Naive thymus-derived CD4-positive, alpha-beta T cell (primary cell): ENCODE measurements around the gene EBLN2. TPM values are rescaled to one million over a fixed set of nuclear protein-coding genes. Genes with fewer than 3 reads are reported as not detected.
A peak's percentile ranks its signal among the peaks of the same experiment; 100 is the strongest.
"Not testable (repeated sequence)": the region's sequence is repeated elsewhere in the genome, so short reads cannot be mapped to it uniquely, and the experiment has no call there.

ENCODE experiments used
- ATAC-seq: fragments of 150-1000 bp; cut with Tn5 transposase; 2 replicates; pipeline ENCODE4 v1.10.0; 2021; ENCODE audit warnings: mild to moderate bottlenecking, moderate library complexity
- CTCF ChIA-PET: fragments of 350-600 bp; sonication (Branson Sonifier 250); formaldehyde crosslinking; loops from one replicate; lab custom pipeline; 2021; ENCODE audit warnings: antibody characterized with exemption; lab: Charles Lee
- POLR2A ChIA-PET: fragments of 350-600 bp; sonication (Branson Sonifier 250); formaldehyde crosslinking; loops from one replicate; lab custom pipeline; 2021; ENCODE audit warnings: antibody characterized with exemption, inconsistent platforms; lab: Charles Lee
- DNase-seq, 9 donors: peaks; one replicate each; pipeline versions ENCODE4 v3.0.0 to v3.0.0-alpha.2; 2020 to 2022; ENCODE audit warnings: mixed read lengths in 1 of 9
- H3K27ac ChIP-seq: one replicate; pipeline ENCODE4 v1.7.0; 2013; ENCODE audit warnings: mild to moderate bottlenecking, low read depth, low read length, moderate library complexity
- H3K27me3 ChIP-seq, 2 donors: one replicate each; pipeline ENCODE4 v1.7.0; 2013; ENCODE audit warnings: low read length in 2 of 2, mild to moderate bottlenecking in 2 of 2, moderate library complexity in 2 of 2; ENCODE audit not compliant: control insufficient read depth in 2 of 2, insufficient read depth in 2 of 2
- H3K36me3 ChIP-seq, 3 experiments: 1 replicate in 2 of 3; 2 replicates in 1 of 3; pipeline ENCODE4 v1.7.0; 2013; ENCODE audit warnings: low read length in 3 of 3, mild to moderate bottlenecking in 3 of 3, moderate library complexity in 1 of 3; ENCODE audit not compliant: insufficient read depth in 3 of 3, control insufficient read depth in 2 of 3
- H3K4me1 ChIP-seq, 2 donors: one replicate each; pipeline ENCODE4 v1.7.0; 2013; ENCODE audit warnings: low read length in 2 of 2, mild to moderate bottlenecking in 2 of 2, moderate library complexity in 1 of 2; ENCODE audit not compliant: control insufficient read depth in 2 of 2, insufficient read depth in 2 of 2
- H3K4me3 ChIP-seq: 2 replicates; pipeline ENCODE4 v1.7.0; 2013; ENCODE audit warnings: mild to moderate bottlenecking, low read length
- H3K9me3 ChIP-seq, 3 experiments: 1 replicate in 2 of 3; 2 replicates in 1 of 3; pipeline ENCODE4 v1.7.0; 2013; ENCODE audit warnings: low read length in 3 of 3; ENCODE audit not compliant: control insufficient read depth in 2 of 3
- H3K27ac Mint-ChIP-seq, 9 donors: one replicate each; pipeline ENCODE4 v1.8.0; 2020 to 2022; ENCODE audit warnings: mixed read lengths in 9 of 9, mild to moderate bottlenecking in 8 of 9, moderate library complexity in 5 of 9, inconsistent platforms in 2 of 9
- H3K27me3 Mint-ChIP-seq, 5 donors: one replicate each; pipeline ENCODE4 v1.8.0; 2021 to 2022; ENCODE audit warnings: mixed read lengths in 5 of 5, mild to moderate bottlenecking in 1 of 5
- H3K36me3 Mint-ChIP-seq, 5 donors: one replicate each; pipeline ENCODE4 v1.8.0; 2020 to 2022; ENCODE audit warnings: mixed read lengths in 5 of 5, mild to moderate bottlenecking in 3 of 5, inconsistent platforms in 1 of 5
- H3K4me1 Mint-ChIP-seq, 7 donors: one replicate each; pipeline ENCODE4 v1.8.0; 2020 to 2022; ENCODE audit warnings: mixed read lengths in 7 of 7, mild to moderate bottlenecking in 3 of 7, inconsistent platforms in 1 of 7
- H3K4me3 Mint-ChIP-seq, 10 donors: one replicate each; pipeline ENCODE4 v1.8.0; 2020 to 2022; ENCODE audit warnings: mild to moderate bottlenecking in 10 of 10, mixed read lengths in 10 of 10, moderate library complexity in 6 of 10, inconsistent platforms in 2 of 10
- H3K9me3 Mint-ChIP-seq, 11 donors: one replicate each; pipeline ENCODE4 v1.8.0; 2020 to 2022; ENCODE audit warnings: mixed read lengths in 11 of 11, mild to moderate bottlenecking in 4 of 11, inconsistent platforms in 1 of 11, moderate library complexity in 1 of 11
- intact Hi-C, 2 donors: fragments of 100-400 bp; cut with micrococcal nuclease; formaldehyde crosslinking; loops; one replicate each; pipeline ENCODE4 v1.15.1; 2023
- polyA plus RNA-seq, 2 donors: library from polyadenylated mRNA; unstranded; fragments of 300-500 nt; fragmentation: Illumina TruSeq; gene quantifications; one replicate each; pipeline ENCODE4 v1.2.3, GENCODE V29; 2021
- total RNA-seq, 6 experiments: library from RNA in 5 of 6; stranded (reverse) in 5 of 6; gene quantifications; 1 replicate in 5 of 6; 2 replicates in 1 of 6; pipeline ENCODE4 v1.2.3 and lab custom pipeline; 2021 to 2026

The EBLN2 gene
- total and polyA plus RNA-seq, 7 experiments from 2014 or later: 1.1 to 12.9 (median 8.9) TPM

DNA sequence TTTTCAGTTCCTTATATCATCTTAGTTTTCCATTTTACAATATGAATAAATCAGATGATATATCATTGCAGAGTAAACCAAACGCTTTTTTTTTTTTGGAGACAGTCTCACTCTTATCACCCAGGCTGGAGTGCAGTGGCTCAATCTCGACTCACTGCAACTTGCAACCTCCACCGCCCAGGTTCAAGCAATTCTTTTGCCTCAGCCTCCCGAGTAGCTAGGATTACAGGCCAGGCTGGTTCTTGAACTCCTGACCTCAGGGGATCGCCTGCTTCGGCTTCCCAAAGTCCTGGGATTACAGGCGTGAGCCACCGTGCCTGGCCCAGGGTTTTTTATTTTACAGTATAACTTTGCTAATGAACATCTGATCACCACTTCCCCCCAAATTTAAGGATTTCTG lies 5.9 kb upstream of the EBLN2 start:
- peaks cover 8 to 36% (median 27%) of the 10 kb centered on the region in 7 donors for H3K4me1 Mint-ChIP-seq
- no peaks in the 10 kb centered on the region for H3K27me3 Mint-ChIP-seq
- Histone ChIP-seq H3K4me3 (no peak overlapping the region), H3K9me3 (no peaks in the 10 kb centered on the region), H3K4me1 (no peaks in the 10 kb centered on the region), H3K36me3 (peaks cover 0 to 5% (median 0%) of the 10 kb centered on the region in 3 experiments), H3K27ac (no peak overlapping the region), H3K27me3 (no peaks in the 10 kb centered on the region)
- no peaks in the 10 kb centered on the region for H3K9me3 Mint-ChIP-seq
- ATAC-seq (no peak), DNase-seq (no peak)
- ChIA-PET POLR2A (no interaction called here), CTCF (interaction anchor here (0.6 to 4.7 kb wide), 10 partner anchors 16 to 204 kb away, joined by 3 to 46 read pairs (median 4); no protein-coding TSS in a partner anchor)
- H3K27ac Mint-ChIP-seq: peak overlapping the region in 4 of 9 donors; percentile 17 to 43 (median 30)
- intact Hi-C loops: loop anchor here in 1 of 2 donors (10.0 kb wide), 1 partner anchor 391 kb away; no protein-coding TSS in a partner anchor
- H3K36me3 Mint-ChIP-seq: peaks cover 0 to 11% (median 4%) of the 10 kb centered on the region in 5 donors
- no peak overlapping the region for H3K4me3 Mint-ChIP-seq

- no peaks in the 10 kb centered on the region for H3K27me3 ChIP-seq
- H3K9me3 ChIP-seq: no peaks in the 10 kb centered on the region
- Mint-ChIP-seq H3K27ac (peak overlapping the region in 6 of 9 donors; percentile 14 to 46 (median 30)), H3K36me3 (peaks cover 0 to 11% (median 4%) of the 10 kb centered on the region in 5 donors), H3K4me1 (peaks cover 8 to 30% (median 26%) of the 10 kb centered on the region in 7 donors), H3K27me3 (no peaks in the 10 kb centered on the region), H3K9me3 (no peaks in the 10 kb centered on the region), H3K4me3 (no peak overlapping the region)
- DNase-seq (peak in 6 of 9 donors; percentile 16 to 52 (median 26)), ATAC-seq (peak; percentile 54)
- no peak overlapping the region for H3K27ac ChIP-seq
- peaks cover 0 to under 1% (median 0%) of the 10 kb centered on the region in 3 experiments for H3K36me3 ChIP-seq
- H3K4me3 ChIP-seq: no peak overlapping the region
- ChIA-PET POLR2A (no interaction called here), CTCF (interaction anchor here (0.6 to 4.7 kb wide), 15 partner anchors 15 to 390 kb away, joined by 3 to 46 read pairs (median 4); no protein-coding TSS in a partner anchor)
- no peaks in the 10 kb centered on the region for H3K4me1 ChIP-seq
- intact Hi-C loops: loop anchor here (1.0 to 10.0 kb wide), 5 partner anchors 59 to 391 kb away; partner anchors contain the start of gene PPP4R2 (in 1 of the 2)
These were observed 5.2 kb upstream of the EBLN2 start for GRCh38 chr3:73056014-73056844.

DNA sequence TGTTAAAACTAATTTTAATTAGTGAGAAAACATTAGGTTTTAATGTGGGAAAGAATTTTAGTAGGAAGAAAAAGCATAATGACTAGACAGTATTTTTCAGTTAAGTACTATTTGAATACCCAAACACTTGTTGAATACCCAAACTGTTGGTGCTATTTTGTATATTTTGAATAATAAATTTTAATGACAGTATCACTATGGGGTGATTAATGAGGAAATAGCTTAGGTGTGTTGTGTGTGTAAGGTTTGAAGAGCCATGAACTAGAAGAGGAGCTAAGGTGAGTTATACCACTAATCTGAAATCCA lies 4.7 kb upstream of the EBLN2 start:
- CTCF ChIA-PET: interaction anchor here (1.0 to 4.7 kb wide), 11 partner anchors 14 to 391 kb away, joined by 3 to 46 read pairs (median 5); no protein-coding TSS in a partner anchor
- H3K4me1 Mint-ChIP-seq: peaks cover 8 to 28% (median 23%) of the 10 kb centered on the region in 7 donors
- Histone ChIP-seq H3K4me1 (no peaks in the 10 kb centered on the region), H3K4me3 (no peak overlapping the region), H3K36me3 (peaks cover 0 to 5% (median 0%) of the 10 kb centered on the region in 3 experiments), H3K9me3 (no peaks in the 10 kb centered on the region), H3K27me3 (no peaks in the 10 kb centered on the region), H3K27ac (no peak overlapping the region)
- no peak overlapping the region for H3K4me3 Mint-ChIP-seq
- ATAC-seq (no peak), DNase-seq (no peak)
- H3K9me3 Mint-ChIP-seq: no peaks in the 10 kb centered on the region
- peak overlapping the region in 2 of 9 donors; percentile 17 to 51 for H3K27ac Mint-ChIP-seq
- intact Hi-C loops: loop anchor here (1.0 to 10.0 kb wide), 5 partner anchors 59 to 392 kb away; partner anchors contain the start of gene PPP4R2 (in 1 of the 2)
- POLR2A ChIA-PET: no interaction called here
- H3K36me3 Mint-ChIP-seq: peaks cover 0 to 11% (median 5%) of the 10 kb centered on the region in 5 donors
- H3K27me3 Mint-ChIP-seq: no peaks in the 10 kb centered on the region

DNA sequence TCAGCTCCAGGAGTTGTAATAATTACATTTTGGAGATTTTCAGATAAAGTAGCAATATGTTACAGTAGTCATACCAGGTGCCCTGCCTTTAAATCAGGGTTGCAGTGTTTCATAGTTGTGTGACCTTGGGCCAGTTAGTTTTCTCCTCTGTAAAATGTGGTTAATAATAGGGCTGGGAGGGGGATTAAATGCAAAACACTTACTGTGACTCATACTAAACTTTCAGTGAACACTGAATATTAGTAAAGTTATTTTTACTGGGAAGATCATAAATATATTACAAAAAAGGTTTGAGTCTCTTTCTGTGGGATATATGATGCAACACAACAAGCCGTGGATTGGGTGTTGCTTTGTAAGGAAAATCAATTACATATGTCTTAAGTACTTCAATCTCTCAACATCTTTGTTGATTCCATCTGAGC lies 1.1 kb upstream of the EBLN2 start:
- ATAC-seq (no peak), DNase-seq (no peak)
- no peak overlapping the region for H3K4me3 ChIP-seq
- H3K4me1 Mint-ChIP-seq: peaks cover 8 to 18% (median 12%) of the 10 kb centered on the region in 7 donors
- no peaks in the 10 kb centered on the region for H3K27me3 ChIP-seq
- H3K4me3 Mint-ChIP-seq: no peak overlapping the region
- no peaks in the 10 kb centered on the region for H3K4me1 ChIP-seq
- H3K27me3 Mint-ChIP-seq: no peaks in the 10 kb centered on the region
- intact Hi-C loops: no loop called here
- peaks cover 10 to 38% (median 15%) of the 10 kb centered on the region in 3 experiments for H3K36me3 ChIP-seq
- no peaks in the 10 kb centered on the region for H3K9me3 Mint-ChIP-seq
- H3K27ac Mint-ChIP-seq: peak overlapping the region in 2 of 9 donors; percentile 6 to 45
- no peaks in the 10 kb centered on the region for H3K9me3 ChIP-seq
- POLR2A ChIA-PET: no interaction called here
- CTCF ChIA-PET: no interaction called here
- no peak overlapping the region for H3K27ac ChIP-seq
- H3K36me3 Mint-ChIP-seq: peaks cover 6 to 27% (median 12%) of the 10 kb centered on the region in 5 donors

- H3K27me3 ChIP-seq, H3K4me3 ChIP-seq, intact Hi-C loops, H3K4me1 ChIP-seq, DNase-seq, H3K9me3 ChIP-seq, H3K9me3 Mint-ChIP-seq, POLR2A ChIA-PET, ATAC-seq, H3K27me3 Mint-ChIP-seq, H3K27ac Mint-ChIP-seq, H3K27ac ChIP-seq, H3K4me1 Mint-ChIP-seq, H3K4me3 Mint-ChIP-seq: not testable (repeated sequence)
- peaks cover 7 to 25% (median 12%) of the 10 kb centered on the region in 5 donors for H3K36me3 Mint-ChIP-seq
- CTCF ChIA-PET: interaction anchor here (0.7 kb wide), 1 partner anchor 30 kb away, joined by 4 read pairs; no protein-coding TSS in a partner anchor
- H3K36me3 ChIP-seq: peaks cover 10 to 38% (median 15%) of the 10 kb centered on the region in 3 experiments
These were observed 4.8 kb downstream of the EBLN2 start for GRCh38 chr3:73066243-73066642.

GRCh38 chr3:73068419-73068818 lies 7.0 kb downstream of the EBLN2 start:
- H3K36me3 ChIP-seq: peaks cover 9 to 18% (median 10%) of the 10 kb centered on the region in 3 experiments
- no peaks in the 10 kb centered on the region for H3K27me3 ChIP-seq
- peaks cover 0 to 22% (median 17%) of the 10 kb centered on the region in 7 donors for H3K4me1 Mint-ChIP-seq
- H3K4me3 Mint-ChIP-seq: no peak overlapping the region
- no peak for ATAC-seq
- peak overlapping the region in 1 of 9 donors; percentile 22 for H3K27ac Mint-ChIP-seq
- H3K9me3 Mint-ChIP-seq: no peaks in the 10 kb centered on the region
- H3K27ac ChIP-seq: no peak overlapping the region
- POLR2A ChIA-PET: no interaction called here
- no peak for DNase-seq
- no peak overlapping the region for H3K4me3 ChIP-seq
- H3K9me3 ChIP-seq: no peaks in the 10 kb centered on the region
- CTCF ChIA-PET: no interaction called here
- no peaks in the 10 kb centered on the region for H3K4me1 ChIP-seq
- H3K27me3 Mint-ChIP-seq: no peaks in the 10 kb centered on the region
- intact Hi-C loops: no loop called here
- peaks cover 4 to 15% (median 12%) of the 10 kb centered on the region in 5 donors for H3K36me3 Mint-ChIP-seq
